ENCODE results near the gene PCDH1.

DNA sequence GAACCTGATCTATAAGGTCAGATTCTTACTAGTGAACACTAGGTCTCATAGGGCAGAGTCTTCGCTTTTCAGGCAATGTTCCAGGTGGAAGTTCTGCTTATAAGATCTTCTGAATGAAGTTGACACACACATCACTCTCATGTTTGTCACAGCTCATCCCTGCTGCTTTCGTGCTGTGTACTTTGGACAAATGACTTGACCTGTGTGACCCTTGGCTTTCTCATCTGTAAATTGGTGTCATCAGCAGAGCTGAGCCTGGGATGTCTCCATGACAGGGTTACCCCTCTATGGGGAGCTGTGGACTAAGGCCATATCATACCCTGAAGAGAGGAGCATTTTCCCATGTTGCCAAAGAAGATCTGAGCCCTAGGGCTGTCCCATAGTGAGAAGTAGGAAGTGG is 48.2 kb upstream of the PCDH1 start:
- TF ChIP-seq, protein P1, sequence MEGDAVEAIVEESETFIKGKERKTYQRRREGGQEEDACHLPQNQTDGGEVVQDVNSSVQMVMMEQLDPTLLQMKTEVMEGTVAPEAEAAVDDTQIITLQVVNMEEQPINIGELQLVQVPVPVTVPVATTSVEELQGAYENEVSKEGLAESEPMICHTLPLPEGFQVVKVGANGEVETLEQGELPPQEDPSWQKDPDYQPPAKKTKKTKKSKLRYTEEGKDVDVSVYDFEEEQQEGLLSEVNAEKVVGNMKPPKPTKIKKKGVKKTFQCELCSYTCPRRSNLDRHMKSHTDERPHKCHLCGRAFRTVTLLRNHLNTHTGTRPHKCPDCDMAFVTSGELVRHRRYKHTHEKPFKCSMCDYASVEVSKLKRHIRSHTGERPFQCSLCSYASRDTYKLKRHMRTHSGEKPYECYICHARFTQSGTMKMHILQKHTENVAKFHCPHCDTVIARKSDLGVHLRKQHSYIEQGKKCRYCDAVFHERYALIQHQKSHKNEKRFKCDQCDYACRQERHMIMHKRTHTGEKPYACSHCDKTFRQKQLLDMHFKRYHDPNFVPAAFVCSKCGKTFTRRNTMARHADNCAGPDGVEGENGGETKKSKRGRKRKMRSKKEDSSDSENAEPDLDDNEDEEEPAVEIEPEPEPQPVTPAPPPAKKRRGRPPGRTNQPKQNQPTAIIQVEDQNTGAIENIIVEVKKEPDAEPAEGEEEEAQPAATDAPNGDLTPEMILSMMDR (IDR thresholded peaks at IDR 0.05) = no peak
- TF ChIP-seq POLR2A (IDR thresholded peaks at IDR 0.05) = no peak
